ENCODE data around the gene PADI4.

GRCh38 chr1:17330856-17331255 is 22.9 kb downstream of the PADI4 start:
- TF ChIP-seq CTCF (IDR thresholded peaks at IDR 0.05) (no peak), EP300 (IDR thresholded peaks at IDR 0.05) (no peak), POLR2A (IDR thresholded peaks at IDR 0.05) (no peak)
